Heart left ventricle (tissue), 16 donors: ENCODE results near the gene SMOC2. TPM values are rescaled to one million over a fixed set of nuclear protein-coding genes. Genes with fewer than 3 reads are reported as not detected.

Experiments
- ATAC-seq, 4 donors: fragments of 200-7000 bp; cut with Tn5 transposase; one replicate each; pipeline ENCODE4 v1.9.1; 2020 to 2022; ENCODE audit warnings: moderate library complexity in 4 of 4, mild to moderate bottlenecking in 3 of 4, moderate number of reproducible peaks in 1 of 4
- DNase-seq, 5 donors: peaks; one replicate each; pipeline ENCODE4 v3.0.0-alpha.2; 2020
- H3K27ac ChIP-seq, 12 donors: fragments of 200-600 bp; sonication (generic) in 4 of 12; one replicate each; pipeline versions ENCODE4 v1.5.0 to v1.8.0; 2016 to 2022; ENCODE audit warnings: mild to moderate bottlenecking in 2 of 12
- H3K27me3 ChIP-seq, 9 donors: fragments of 200-600 bp; sonication (generic) in 2 of 9; one replicate each; pipeline versions ENCODE4 v1.5.1 to v1.8.0; 2016 to 2022; ENCODE audit warnings: mild to moderate bottlenecking in 3 of 9
- H3K36me3 ChIP-seq, 9 donors: fragments of 200-600 bp; sonication (generic) in 2 of 9; one replicate each; pipeline versions ENCODE4 v1.5.0 to v1.8.0; 2018 to 2022; ENCODE audit warnings: mild to moderate bottlenecking in 2 of 9
- H3K4me1 ChIP-seq, 12 donors: fragments of 200-600 bp; sonication (generic) in 4 of 12; one replicate each; pipeline versions ENCODE4 v1.5.0 to v1.8.0; 2016 to 2022; ENCODE audit warnings: mild to moderate bottlenecking in 3 of 12
- H3K4me3 ChIP-seq, 12 donors: fragments of 200-600 bp; sonication (generic) in 4 of 12; one replicate each; pipeline versions ENCODE4 v1.5.0 to v1.8.0; 2017 to 2022; ENCODE audit warnings: mild to moderate bottlenecking in 9 of 12, moderate library complexity in 4 of 12
- H3K9me3 ChIP-seq, 12 donors: fragments of 200-600 bp; sonication (generic) in 4 of 12; one replicate each; pipeline versions ENCODE4 v1.5.0 to v1.8.0; 2016 to 2022; ENCODE audit warnings: mild to moderate bottlenecking in 1 of 12
- POLR2A ChIP-seq, 2 donors: fragments of 450-650 bp; IDR thresholded peaks; one replicate each; pipeline ENCODE4 v1.6.1; 2017; ENCODE audit warnings: antibody characterized with exemption in 2 of 2, mild to moderate bottlenecking in 2 of 2, moderate library complexity in 2 of 2
- WGBS, 4 donors: extraction: QIAGEN DNeasy Blood & Tissue Kit in 2 of 4; methylation state at CpG; one replicate each; pipeline versions ENCODE4 v1.1.5 to v1.1.7; 2013 to 2018; 5-methylcytosine and 5-hydroxymethylcytosine counted together
- intact Hi-C, 10 donors: fragments of 100-400 bp; cut with DNase I; formaldehyde crosslinking; loops; one replicate each; pipeline versions ENCODE4 v1.11.1 to v1.14.2; 2022
- polyA plus RNA-seq, 2 donors: library from polyadenylated mRNA; stranded (reverse); fragments of 200-250 nt; gene quantifications; one replicate each; pipeline ENCODE4 v1.2.3, GENCODE V29; 2013
- total RNA-seq, 9 donors: library from RNA; depleted of rRNA in 2 of 9; stranded (reverse); fragments of >200 nt in 2 of 9; fragmentation: NEBNext Ultra II Directional in 3 of 9; extraction: Animal tissue kit (Norgen Biotek cat#: 25700) in 3 of 9; gene quantifications; one replicate each; pipeline versions ENCODE4 v1.1.0 to v1.2.4, GENCODE V29; 2016 to 2023
- TF ChIP-seq, protein P1 (sequence below), 12 donors: fragments of 200-600 bp; sonication (generic) in 4 of 12; IDR thresholded peaks; one replicate each; pipeline versions ENCODE4 v1.5.0 to v1.8.0; 2018 to 2022; ENCODE audit warnings: antibody characterized with exemption in 12 of 12, mild to moderate bottlenecking in 5 of 12
- donor health status: ischemic (EF 13 %, LVEDD 7.1; RV severe dilation, severe dysfunction).
- donor health status: healthy with polysubstance abuse.
- donor health status: DM: no; HTN: yes; CAD: no.
- donor health status: DM: no; HTN: no; CAD: no.
- donor health status: ischemic (EF 25% LVEDD 6.9; RV normal size, moderate dysfunction).
- donor health status: ischemic (EF 25% LVEDD 5.7; RV mildly dilated, moderate dysfunction).
- donor health status: healthy.
- donor health status: DM: yes; HTN: yes; CAD: no.
- donor health status: ischemic (EF 35%, LVEDD 5.7; RV mildly dilated, moderate dysfunction).
- donor health status: nonischemic (EF 11% LVEDD 7.7; RV severe dilation, severe dysfunction).
- donor health status: DM: yes; HTN: yes; CAD: no.
- donor health status: PGD.
- donor health status: ischemic (EF 29% LVEDD 5.4; RV normal size, mild dysfunction).
- donor health status: nonischemic (EF 23%, LVEDD 6.1; RV moderate dilation, normal function).

SMOC2 gene
- total and polyA plus RNA-seq, 11 donors: 5.9 to 44.2 (median 15.7) TPM

DNA sequence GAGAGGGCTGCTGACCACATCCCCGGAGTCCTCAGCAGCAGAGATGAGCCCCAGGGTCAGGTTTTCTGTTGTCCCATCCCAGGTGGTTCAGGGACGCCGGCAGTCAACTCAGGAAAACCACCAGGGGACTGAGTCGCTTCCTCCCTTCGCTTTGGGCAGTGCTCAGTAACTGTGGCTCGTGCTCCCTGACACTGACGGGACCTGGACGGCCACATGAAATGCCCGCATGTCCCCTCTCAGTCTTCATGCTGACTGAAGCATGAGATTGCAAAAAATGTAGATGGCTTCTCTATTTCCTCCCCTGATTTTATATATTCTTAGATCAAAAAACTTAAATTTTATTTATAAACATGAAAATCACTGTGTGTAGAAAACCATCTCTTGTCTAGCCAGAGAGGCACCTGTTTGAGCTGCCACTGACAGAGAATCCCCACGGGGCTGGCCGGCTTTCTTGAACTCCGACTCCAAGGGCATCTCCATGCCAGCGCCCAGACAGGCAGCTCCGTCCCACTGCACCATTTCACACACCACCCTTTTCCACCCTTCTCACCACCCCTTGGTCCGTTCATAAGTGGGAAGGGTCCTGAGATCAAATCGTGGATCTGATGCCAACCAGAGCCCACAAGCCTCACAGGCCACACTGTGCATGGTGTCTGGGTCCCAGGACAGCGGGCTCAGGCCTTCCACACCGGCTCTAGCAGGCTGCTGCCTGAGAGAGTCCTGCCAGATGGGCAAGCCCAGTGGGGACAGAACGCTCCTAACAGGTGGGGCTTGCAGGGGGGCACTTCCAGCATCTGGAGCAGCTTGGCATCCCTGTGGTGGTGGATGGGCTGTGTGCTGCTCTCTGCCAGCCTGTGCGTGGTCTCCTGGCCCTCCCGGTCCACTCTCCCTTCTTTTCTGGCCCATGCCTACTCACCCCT lies 98.2 kb downstream of the SMOC2 start:
- DNase-seq (no peak), ATAC-seq (no peak)
- H3K4me1 ChIP-seq: peaks cover 0 to 59% (median 15%) of the 10 kb centered on the region in 12 donors
- peak overlapping the region in 3 of 12 donors; percentile 6 to 55 (median 22) for H3K27ac ChIP-seq
- intact Hi-C loops: no loop called here
- no peak for TF ChIP-seq POLR2A (IDR thresholded peaks at IDR 0.05)
- TF ChIP-seq, protein P1, sequence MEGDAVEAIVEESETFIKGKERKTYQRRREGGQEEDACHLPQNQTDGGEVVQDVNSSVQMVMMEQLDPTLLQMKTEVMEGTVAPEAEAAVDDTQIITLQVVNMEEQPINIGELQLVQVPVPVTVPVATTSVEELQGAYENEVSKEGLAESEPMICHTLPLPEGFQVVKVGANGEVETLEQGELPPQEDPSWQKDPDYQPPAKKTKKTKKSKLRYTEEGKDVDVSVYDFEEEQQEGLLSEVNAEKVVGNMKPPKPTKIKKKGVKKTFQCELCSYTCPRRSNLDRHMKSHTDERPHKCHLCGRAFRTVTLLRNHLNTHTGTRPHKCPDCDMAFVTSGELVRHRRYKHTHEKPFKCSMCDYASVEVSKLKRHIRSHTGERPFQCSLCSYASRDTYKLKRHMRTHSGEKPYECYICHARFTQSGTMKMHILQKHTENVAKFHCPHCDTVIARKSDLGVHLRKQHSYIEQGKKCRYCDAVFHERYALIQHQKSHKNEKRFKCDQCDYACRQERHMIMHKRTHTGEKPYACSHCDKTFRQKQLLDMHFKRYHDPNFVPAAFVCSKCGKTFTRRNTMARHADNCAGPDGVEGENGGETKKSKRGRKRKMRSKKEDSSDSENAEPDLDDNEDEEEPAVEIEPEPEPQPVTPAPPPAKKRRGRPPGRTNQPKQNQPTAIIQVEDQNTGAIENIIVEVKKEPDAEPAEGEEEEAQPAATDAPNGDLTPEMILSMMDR (IDR thresholded peaks at IDR 0.05): no peak
- H3K36me3 ChIP-seq: peaks cover 0 to 7% (median 0%) of the 10 kb centered on the region in 9 donors
- 77 to 84% (median 80%) methylated on average over 21 of the region's 21 CpGs for WGBS, 4 donors
- H3K27me3 ChIP-seq: no peaks in the 10 kb centered on the region
- H3K4me3 ChIP-seq: no peak overlapping the region
- H3K9me3 ChIP-seq: no peaks in the 10 kb centered on the region

DNA sequence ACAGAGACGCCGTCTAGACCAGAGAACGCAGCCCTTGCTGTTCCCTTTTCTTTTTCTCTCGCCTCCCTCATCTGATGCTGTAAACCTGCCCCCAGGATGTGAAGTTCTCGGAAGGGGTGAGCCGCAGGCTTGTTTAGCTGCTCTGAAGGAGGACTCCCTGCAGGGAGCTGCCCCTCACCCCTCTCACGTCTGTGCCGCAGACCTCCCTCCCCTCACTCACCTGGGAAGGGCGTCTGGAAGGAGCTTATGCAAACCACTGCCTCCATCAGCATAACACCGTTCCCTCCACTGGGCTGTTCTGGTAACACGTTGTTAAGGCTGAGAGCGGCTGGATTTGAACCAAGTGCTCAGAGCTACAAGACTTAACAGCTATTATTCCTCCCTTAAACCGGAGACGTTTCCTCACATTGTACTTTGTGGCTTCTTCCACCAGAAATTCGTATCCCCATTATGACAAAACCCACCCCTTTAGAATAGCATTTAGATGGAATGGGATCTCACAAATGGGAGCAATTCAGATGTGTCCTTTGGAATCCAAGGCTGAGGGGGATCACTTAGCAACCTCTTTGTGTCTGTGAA lies 99.8 kb downstream of the SMOC2 start:
- Histone ChIP-seq H3K9me3 (no peaks in the 10 kb centered on the region), H3K27ac (peak overlapping the region in 9 of 12 donors; percentile 3 to 68 (median 52)), H3K4me3 (no peak overlapping the region), H3K27me3 (no peaks in the 10 kb centered on the region), H3K36me3 (peaks cover 0 to 7% (median 0%) of the 10 kb centered on the region in 9 donors), H3K4me1 (peaks cover 0 to 49% (median 15%) of the 10 kb centered on the region in 12 donors)
- intact Hi-C loops: no loop called here
- ATAC-seq (no peak), DNase-seq (no peak)
- TF ChIP-seq, protein P1 (IDR thresholded peaks at IDR 0.05): no peak
- TF ChIP-seq POLR2A (IDR thresholded peaks at IDR 0.05): no peak
- 53 to 58% (median 56%) methylated on average over 15 of the region's 15 CpGs for WGBS, 4 donors

DNA sequence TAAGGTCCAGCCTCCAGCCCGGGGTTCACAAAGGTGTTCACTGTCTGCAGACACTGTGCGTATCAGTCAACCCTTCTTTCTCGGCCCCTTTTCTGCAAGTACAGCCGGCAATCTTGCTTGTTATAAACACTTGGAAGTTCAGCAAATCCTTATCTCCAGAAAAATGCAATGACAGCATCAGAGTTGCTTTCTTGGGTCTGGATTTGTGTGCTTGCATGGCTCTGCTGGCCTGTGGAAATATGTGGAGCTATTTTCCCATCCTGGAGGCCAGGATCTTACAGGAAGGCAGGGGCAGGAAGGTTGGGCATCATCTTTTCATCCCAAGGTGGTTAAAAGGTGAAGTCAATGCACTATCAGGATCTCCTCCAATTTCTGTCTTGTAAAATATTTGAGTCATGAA lies 100.3 kb downstream of the SMOC2 start:
- TF ChIP-seq, protein P1 (IDR thresholded peaks at IDR 0.05): no peak
- TF ChIP-seq POLR2A (IDR thresholded peaks at IDR 0.05): no peak
- ATAC-seq: peak in 1 of 4 donors; percentile 14
- Histone ChIP-seq H3K4me1 (peaks cover 0 to 48% (median 15%) of the 10 kb centered on the region in 12 donors), H3K9me3 (no peaks in the 10 kb centered on the region), H3K27ac (peak overlapping the region in 11 of 12 donors; percentile 3 to 73 (median 55)), H3K4me3 (no peak overlapping the region), H3K36me3 (peaks cover 0 to 7% (median 0%) of the 10 kb centered on the region in 9 donors), H3K27me3 (no peaks in the 10 kb centered on the region)
- DNase-seq: no peak
- WGBS, 4 donors: 48 to 77% (median 55%) methylated on average over 4 of the region's 4 CpGs
- intact Hi-C loops: no loop called here

DNA sequence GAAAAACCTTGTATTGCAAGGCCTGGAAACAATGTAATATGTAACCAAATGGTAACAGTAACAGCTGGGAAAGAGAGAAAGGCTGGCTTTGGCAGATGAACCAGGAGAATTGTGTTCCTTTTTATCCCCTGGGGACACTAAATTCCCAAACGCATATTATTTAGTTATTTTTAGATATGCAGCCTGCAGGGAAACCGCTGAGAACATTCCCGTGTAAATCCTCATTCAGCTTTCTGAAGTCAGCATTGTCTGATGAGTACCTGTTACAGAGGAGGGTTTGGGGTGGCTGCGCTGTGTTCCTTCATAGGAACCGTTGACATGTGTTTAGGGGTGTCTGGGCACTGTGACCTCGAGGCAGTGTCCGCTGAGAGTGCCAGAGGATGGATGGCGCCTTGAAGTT lies 101.3 kb downstream of the SMOC2 start:
- Histone ChIP-seq H3K27me3 (no peaks in the 10 kb centered on the region), H3K36me3 (peaks cover 0 to 7% (median 0%) of the 10 kb centered on the region in 9 donors), H3K4me1 (peaks cover 0 to 39% (median 15%) of the 10 kb centered on the region in 12 donors), H3K4me3 (no peak overlapping the region), H3K9me3 (no peaks in the 10 kb centered on the region), H3K27ac (peak overlapping the region; percentile 3 to 68 (median 48))
- intact Hi-C loops: no loop called here
- TF ChIP-seq, protein P1 (IDR thresholded peaks at IDR 0.05): no peak
- TF ChIP-seq POLR2A (IDR thresholded peaks at IDR 0.05): no peak
- no peak for DNase-seq
- WGBS, 4 donors: 36 to 45% (median 41%) methylated on average over 8 of the region's 8 CpGs
- peak; percentile 32 to 57 (median 48) for ATAC-seq
